Spleen (tissue), 11 donors: Measurements from ENCODE around the gene PLAU. TPM values are rescaled to one million over a fixed set of nuclear protein-coding genes. Genes with fewer than 3 reads are reported as not detected.
"Not testable (repeated sequence)": the region's sequence is repeated elsewhere in the genome, so short reads cannot be mapped to it uniquely, and the experiment has no call there.

ENCODE experiments used
- DNase-seq: peaks from one replicate; pipeline ENCODE4 v3.0.0-alpha.2; 2020
- H3K27ac ChIP-seq, 8 donors: fragments of 200-600 bp; sonication (generic) in 7 of 8; 1 replicate in 4 of 8; 2 replicates in 4 of 8; pipeline versions ENCODE4 v1.5.0 to v1.8.0; 2016 to 2021; ENCODE audit warnings: inconsistent platforms in 4 of 8, mild to moderate bottlenecking in 4 of 8, moderate library complexity in 1 of 8
- H3K27me3 ChIP-seq, 7 donors: fragments of 200-600 bp; sonication (generic) in 6 of 7; replicated peaks in 1 of 7; 1 replicate in 4 of 7; 2 replicates in 3 of 7; pipeline versions ENCODE4 v1.5.0 to v1.8.0; 2016 to 2021; ENCODE audit warnings: inconsistent platforms in 3 of 7, mild to moderate bottlenecking in 1 of 7
- H3K36me3 ChIP-seq, 6 donors: fragments of 200-600 bp; sonication (generic) in 5 of 6; 1 replicate in 4 of 6; 2 replicates in 2 of 6; pipeline versions ENCODE4 v1.5.0 to v1.8.0; 2016 to 2021; ENCODE audit warnings: inconsistent platforms in 2 of 6
- H3K4me1 ChIP-seq, 6 donors: fragments of 200-600 bp; sonication (generic) in 5 of 6; 1 replicate in 3 of 6; 2 replicates in 3 of 6; pipeline versions ENCODE4 v1.5.0 to v1.8.0; 2016 to 2021; ENCODE audit warnings: inconsistent platforms in 3 of 6
- H3K4me3 ChIP-seq, 8 donors: fragments of 200-600 bp; sonication (generic) in 7 of 8; 1 replicate in 4 of 8; 2 replicates in 4 of 8; pipeline versions ENCODE4 v1.5.0 to v1.8.0; 2016 to 2021; ENCODE audit warnings: inconsistent platforms in 4 of 8, mild to moderate bottlenecking in 4 of 8, moderate library complexity in 2 of 8
- H3K9me3 ChIP-seq, 8 donors: fragments of 200-600 bp; sonication (generic) in 7 of 8; 1 replicate in 4 of 8; 2 replicates in 4 of 8; pipeline versions ENCODE4 v1.5.0 to v1.8.0; 2016 to 2021; ENCODE audit warnings: inconsistent platforms in 4 of 8
- CTCF ChIP-seq, 11 experiments: fragments of 200-600 bp in 7 of 11; fragments of 450-650 bp in 4 of 11; sonication (generic) in 4 of 11; IDR thresholded peaks in 8 of 11; conservative IDR thresholded peaks in 3 of 11; 1 replicate in 7 of 11; 2 replicates in 4 of 11; pipeline versions ENCODE4 v1.4.0 to v1.8.0; 2016 to 2021; ENCODE audit warnings: antibody characterized with exemption in 11 of 11, inconsistent platforms in 4 of 11, mild to moderate bottlenecking in 1 of 11
- POLR2A ChIP-seq, 3 donors: fragments of 450-650 bp; IDR thresholded peaks; one replicate each; pipeline ENCODE4 v1.5.1; 2017; ENCODE audit warnings: antibody characterized with exemption in 3 of 3, mild to moderate bottlenecking in 1 of 3
- POLR2AphosphoS5 ChIP-seq, 3 donors: sonication (generic); formaldehyde crosslinking; IDR thresholded peaks; one replicate each; pipeline ENCODE4 v1.5.1; 2017; ENCODE audit warnings: antibody characterized with exemption in 3 of 3
- WGBS, 5 donors: extraction: QIAGEN DNeasy Blood & Tissue Kit in 3 of 5; methylation state at CpG; one replicate each; pipeline versions ENCODE4 v1.1.5 to v1.1.7; 2013 to 2018; 5-methylcytosine and 5-hydroxymethylcytosine counted together
- intact Hi-C: fragments of 100-400 bp; cut with DNase I; formaldehyde crosslinking; loops from one replicate; pipeline ENCODE4 v1.15.0; 2023; ENCODE audit warnings: low total_unique reads
- polyA plus RNA-seq, 3 donors: library from polyadenylated mRNA; stranded (reverse); fragments of 200-250 nt; gene quantifications; one replicate each; pipeline ENCODE4 v1.2.1, GENCODE V29; 2013
- total RNA-seq, 7 donors: library from RNA; depleted of rRNA in 3 of 7; stranded (reverse); fragments of >200 nt in 3 of 7; fragmentation: NEBNext Ultra II Directional in 4 of 7; extraction: Animal tissue kit (Norgen Biotek cat#: 25700) in 4 of 7; gene quantifications; one replicate each; pipeline versions ENCODE4 v1.1.0 to v1.2.1, GENCODE V29; 2016 to 2021
- donor health status: healthy with polysubstance abuse.
- donor health status: DM: no; HTN: no; CAD: no; lungs with moderate emphysema.
- donor health status: DM: no; HTN: no; CAD: no.
- donor health status: Bipolar disorder and iron deficiency.
- donor health status: healthy.
- donor health status: DM: no; HTN: no; CAD: no.
- donor health status: DM: yes; HTN: yes; CAD: no.

The PLAU gene
- total and polyA plus RNA-seq, 10 donors, result 9.6 to 95.0 (median 30.3) TPM

- 68 to 82% (median 76%) methylated on average over 10 of the region's 10 CpGs for WGBS, 5 donors
- TF ChIP-seq POLR2A (IDR thresholded peaks at IDR 0.05) (no peak), CTCF (IDR thresholded peaks at IDR 0.05 in 8 of 11, conservative IDR thresholded peaks at IDR 0.05 in 3 of 11) (no peak), POLR2AphosphoS5 (IDR thresholded peaks at IDR 0.05) (no peak)
- Histone ChIP-seq H3K27me3 (no peaks in the 10 kb centered on the region), H3K36me3 (no peaks in the 10 kb centered on the region), H3K4me1 (peaks cover 0 to 18% (median 8%) of the 10 kb centered on the region in 6 donors), H3K27ac (no peak overlapping the region), H3K9me3 (no peaks in the 10 kb centered on the region), H3K4me3 (no peak overlapping the region)
- intact Hi-C loops, result no loop called here
- DNase-seq, result no peak
Observed at GRCh38 chr10:73892310-73893030, 18.5 kb upstream of the PLAU start.

GRCh38 chr10:73893426-73893825, 17.5 kb upstream of the PLAU start:
- no peak for DNase-seq
- Histone ChIP-seq H3K4me1 (peaks cover 0 to 8% (median 4%) of the 10 kb centered on the region in 6 donors), H3K27ac (no peak overlapping the region), H3K36me3 (no peaks in the 10 kb centered on the region), H3K27me3 (no peaks in the 10 kb centered on the region), H3K4me3 (no peak overlapping the region), H3K9me3 (no peaks in the 10 kb centered on the region)
- TF ChIP-seq POLR2A (IDR thresholded peaks at IDR 0.05) (no peak), POLR2AphosphoS5 (IDR thresholded peaks at IDR 0.05) (no peak), CTCF (IDR thresholded peaks at IDR 0.05 in 8 of 11, conservative IDR thresholded peaks at IDR 0.05 in 3 of 11) (no peak)
- intact Hi-C loops, result no loop called here
- 74 to 87% (median 81%) methylated on average over 8 of the region's 8 CpGs for WGBS, 5 donors

- intact Hi-C loops, result no loop called here
- no peaks in the 10 kb centered on the region for H3K27me3 ChIP-seq
- H3K27ac ChIP-seq, result no peak overlapping the region
- H3K4me1 ChIP-seq, result peaks cover 0 to 3% (median 0%) of the 10 kb centered on the region in 6 donors
- H3K4me3 ChIP-seq, result no peak overlapping the region
- H3K9me3 ChIP-seq, result no peaks in the 10 kb centered on the region
- no peak for TF ChIP-seq POLR2A (IDR thresholded peaks at IDR 0.05)
- no peak for TF ChIP-seq POLR2AphosphoS5 (IDR thresholded peaks at IDR 0.05)
- TF ChIP-seq CTCF (IDR thresholded peaks at IDR 0.05 in 8 of 11, conservative IDR thresholded peaks at IDR 0.05 in 3 of 11), result no peak
- WGBS, 5 donors, result 62 to 73% (median 69%) methylated on average over 6 of the region's 6 CpGs
- no peaks in the 10 kb centered on the region for H3K36me3 ChIP-seq
- DNase-seq, result no peak
Observed at GRCh38 chr10:73894245-73894971, 16.5 kb upstream of the PLAU start.

- H3K36me3 ChIP-seq, H3K27ac ChIP-seq, DNase-seq, H3K27me3 ChIP-seq, H3K4me3 ChIP-seq, H3K9me3 ChIP-seq, intact Hi-C loops: not testable (repeated sequence)
- peaks cover 0 to 11% (median 0%) of the 10 kb centered on the region in 6 donors for H3K4me1 ChIP-seq
- WGBS, 5 donors, result 93 to 98% (median 97%) methylated on average over 8 to 9 of the region's 9 CpGs
Observed at GRCh38 chr10:73895381-73895780, 15.6 kb upstream of the PLAU start.
